DND-41 (cell line): ENCODE measurements around the gene NEU4.

Experiments
- ATAC-seq: fragments of 200-7000 bp; cut with Tn5 transposase; 3 replicates; pipeline ENCODE4 v1.9.1; 2021; ENCODE audit warnings: low read depth; ENCODE audit not compliant: insufficient read depth
- DNase-seq: peaks from one replicate; pipeline ENCODE4 v3.0.0-alpha.2; 2020
- H2AFZ ChIP-seq: 2 replicates; pipeline ENCODE4 v1.6.0; 2012; ENCODE audit warnings: low read depth, low read length
- H3K27ac ChIP-seq: 2 replicates; pipeline ENCODE4 v1.5.1; 2012; ENCODE audit warnings: low read length, inconsistent platforms
- H3K27me3 ChIP-seq: fragments of 200-600 bp; sonication (generic); 2 replicates; pipeline ENCODE4 v1.6.0; 2012; ENCODE audit warnings: low read length, mild to moderate bottlenecking, inconsistent platforms; ENCODE audit not compliant: insufficient read depth, poor library complexity
- H3K36me3 ChIP-seq: 2 replicates; pipeline ENCODE4 v1.5.1; 2012; ENCODE audit warnings: low read length, inconsistent platforms; ENCODE audit not compliant: insufficient read depth
- H3K4me1 ChIP-seq: 2 replicates; pipeline ENCODE4 v1.5.1; 2012; ENCODE audit warnings: mild to moderate bottlenecking, low read length; ENCODE audit not compliant: insufficient read depth
- H3K4me2 ChIP-seq: 2 replicates; pipeline ENCODE4 v1.6.0; 2012; ENCODE audit warnings: mild to moderate bottlenecking, moderate library complexity, low read length, inconsistent platforms; ENCODE audit not compliant: insufficient read depth
- H3K4me3 ChIP-seq, 2 experiments: fragments of 200-600 bp in 1 of 2; shearing (Covaris generic) in 1 of 2; 2 replicates each; pipeline ENCODE4 v1.5.1; 2012 to 2016; ENCODE audit warnings: inconsistent platforms in 2 of 2, low read length in 2 of 2, mild to moderate bottlenecking in 2 of 2, low read depth in 1 of 2, moderate library complexity in 1 of 2
- H3K79me2 ChIP-seq: 2 replicates; pipeline ENCODE4 v1.6.0; 2012; ENCODE audit warnings: low read length, inconsistent platforms; ENCODE audit not compliant: insufficient read depth
- H3K9ac ChIP-seq: 2 replicates; pipeline ENCODE4 v1.6.0; 2012; ENCODE audit warnings: low read depth, mild to moderate bottlenecking, inconsistent platforms, low read length, moderate library complexity
- H3K9me3 ChIP-seq: 2 replicates; pipeline ENCODE4 v1.5.1; 2012; ENCODE audit warnings: low read length, moderate library complexity, mild to moderate bottlenecking, inconsistent platforms; ENCODE audit not compliant: insufficient read depth, severe bottlenecking
- H4K20me1 ChIP-seq: 2 replicates; pipeline ENCODE4 v1.6.0; 2012; ENCODE audit warnings: low read length; ENCODE audit not compliant: insufficient read depth
- CTCF ChIP-seq: IDR thresholded peaks from 2 replicates; pipeline ENCODE4 v1.5.1; 2012; ENCODE audit warnings: borderline replicate concordance, low read length, moderate library complexity, mild to moderate bottlenecking; ENCODE audit not compliant: poor library complexity, severe bottlenecking; ENCODE audit errors: extremely low read depth
- EZH2 ChIP-seq: IDR thresholded peaks from 3 replicates; pipeline ENCODE4 v1.6.1; 2012; ENCODE audit warnings: borderline replicate concordance, low read depth, mild to moderate bottlenecking, moderate library complexity, low read length, inconsistent platforms; ENCODE audit not compliant: severe bottlenecking

Gene NEU4

GRCh38 chr2:241857041-241857541 lies 48.1 kb downstream of the NEU4 start:
- Histone ChIP-seq H3K27me3 (no peaks in the 10 kb centered on the region), H3K79me2 (no peaks in the 10 kb centered on the region), H3K9me3 (no peaks in the 10 kb centered on the region), H3K27ac (no peak overlapping the region), H3K4me3 (no peak overlapping the region), H3K4me2 (no peak overlapping the region), H2AFZ (no peak overlapping the region), H3K36me3 (no peaks in the 10 kb centered on the region), H3K4me1 (peaks cover 26% of the 10 kb centered on the region), H3K9ac (no peak overlapping the region), H4K20me1 (peaks cover 11% of the 10 kb centered on the region; the same call in 1 of the 2 replicates)
- DNase-seq (no peak), ATAC-seq (no peak)
- TF ChIP-seq EZH2 (no peak), CTCF (no peak)

- Histone ChIP-seq H2AFZ (no peak overlapping the region), H3K27ac (no peak overlapping the region), H3K36me3 (no peaks in the 10 kb centered on the region), H3K9me3 (no peaks in the 10 kb centered on the region), H3K4me2 (no peak overlapping the region), H3K4me1 (peaks cover 26% of the 10 kb centered on the region), H3K27me3 (no peaks in the 10 kb centered on the region), H3K9ac (no peak overlapping the region), H3K4me3 (no peak overlapping the region), H3K79me2 (no peaks in the 10 kb centered on the region), H4K20me1 (peaks cover 11% of the 10 kb centered on the region; the same call in 1 of the 2 replicates)
- no peak for ATAC-seq
- DNase-seq: no peak
- no peak for TF ChIP-seq CTCF
- no peak for TF ChIP-seq EZH2
Observed at GRCh38 chr2:241857572-241858121, 48.7 kb downstream of the NEU4 start.

GRCh38 chr2:241858206-241859016 lies 49.4 kb downstream of the NEU4 start, which contains the start of gene PDCD1:
TSS of gene PDCD1 (minus strand) at chr2:241858894. CDS start at chr2:241858838, 56 bp downstream.
- Histone ChIP-seq H3K4me1 (peaks cover 28% of the 10 kb centered on the region), H3K79me2 (no peaks in the 10 kb centered on the region), H4K20me1 (peaks cover 17% of the 10 kb centered on the region; the same call in 1 of the 2 replicates), H3K27me3 (peaks cover 7% of the 10 kb centered on the region), H3K9ac (peak within 1 kb of the TSS; percentile 10; the same call in 1 of the 2 replicates), H3K9me3 (no peaks in the 10 kb centered on the region), H3K4me2 (peak within 1 kb of the TSS; percentile 49), H3K27ac (peak within 1 kb of the TSS; percentile 67), H3K4me3 (peak within 1 kb of the TSS in 1 of 2 experiments; percentile 28; a peak in 1 of 4 replicates), H2AFZ (no peak within 1 kb of the TSS), H3K36me3 (no peaks in the 10 kb centered on the region)
- DNase-seq: no peak
- TF ChIP-seq EZH2: no peak
- no peak for TF ChIP-seq CTCF
- ATAC-seq: no peak
